NCI-H2029 treated with DMSO at 0.1 percent for 48 hours (cell line): Measurements from ENCODE around the gene TENM4.

Experiments
- DNase-seq: peaks from one replicate; lab custom pipeline; 2025; lab: John Stamatoyannopoulos, UW

The TENM4 gene

DNA sequence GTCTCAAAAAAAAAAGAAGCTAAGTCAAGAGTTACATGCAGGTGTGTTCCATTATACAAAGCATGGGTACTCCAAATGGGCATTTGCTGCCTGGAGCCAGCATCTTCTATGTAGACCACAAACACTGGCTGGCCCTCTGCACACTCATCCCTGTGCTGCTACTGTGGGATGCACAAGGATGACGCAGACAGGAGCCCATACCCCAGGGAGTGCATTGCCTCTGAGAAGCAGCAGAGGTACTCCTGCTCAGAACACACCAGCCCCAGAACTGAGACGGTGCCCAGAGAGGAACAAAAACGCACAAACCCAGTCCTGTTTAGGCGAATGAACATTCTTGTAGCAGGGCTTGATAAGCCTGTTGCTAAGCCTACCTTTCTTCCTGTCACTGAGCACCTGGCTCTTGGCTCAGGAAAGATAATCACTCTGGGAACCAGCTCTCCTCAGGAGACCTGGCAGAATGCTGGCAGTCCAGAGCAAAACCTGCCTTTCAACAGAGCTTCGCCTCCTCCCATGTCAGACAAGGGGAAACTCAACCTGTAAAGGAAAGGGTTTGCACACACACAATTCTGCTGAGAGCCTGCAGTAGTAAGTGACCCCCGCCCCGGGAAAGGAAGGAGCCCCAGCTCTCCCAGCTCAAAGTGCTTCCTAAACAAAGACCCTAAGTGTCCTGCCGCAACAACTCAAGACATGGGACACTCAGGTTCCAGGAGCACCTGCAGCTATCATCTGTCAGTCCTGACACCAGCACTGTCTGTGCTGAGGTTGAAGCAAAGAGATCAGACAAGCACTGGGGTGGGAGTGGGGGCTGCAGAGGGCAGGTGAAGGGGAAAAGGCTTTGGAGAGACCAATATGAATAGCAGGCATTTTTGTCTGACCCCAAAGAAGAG is 145.7 kb downstream of the TENM4 start:
- peak; percentile 26 for DNase-seq

GRCh38 chr11:79291948-79292347 is 148.9 kb downstream of the TENM4 start:
- no peak for DNase-seq

- DNase-seq: no peak
These were observed 150.1 kb downstream of the TENM4 start for GRCh38 chr11:79290761-79291160.

GRCh38 chr11:79287952-79288351 is 152.9 kb downstream of the TENM4 start:
- no peak for DNase-seq

DNA sequence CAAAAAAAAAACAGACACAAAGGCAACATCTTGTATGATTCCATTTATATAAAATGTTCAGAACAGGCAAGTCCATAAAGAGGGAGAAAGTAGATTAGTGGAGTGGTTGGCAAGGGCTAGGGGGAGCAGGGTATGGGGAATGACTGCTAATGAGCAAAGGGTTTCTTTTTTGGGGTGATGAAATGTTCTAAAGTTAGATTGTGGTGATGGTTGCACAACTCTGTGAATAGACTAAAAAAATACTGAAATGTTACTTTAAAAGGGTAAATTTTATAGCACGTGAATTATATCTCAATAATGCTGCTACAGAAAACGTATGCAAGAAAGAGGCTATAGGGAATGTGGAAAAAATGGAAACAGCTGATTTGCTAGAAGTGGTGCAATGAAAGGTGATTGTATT is 155.1 kb downstream of the TENM4 start:
- no peak for DNase-seq

DNA sequence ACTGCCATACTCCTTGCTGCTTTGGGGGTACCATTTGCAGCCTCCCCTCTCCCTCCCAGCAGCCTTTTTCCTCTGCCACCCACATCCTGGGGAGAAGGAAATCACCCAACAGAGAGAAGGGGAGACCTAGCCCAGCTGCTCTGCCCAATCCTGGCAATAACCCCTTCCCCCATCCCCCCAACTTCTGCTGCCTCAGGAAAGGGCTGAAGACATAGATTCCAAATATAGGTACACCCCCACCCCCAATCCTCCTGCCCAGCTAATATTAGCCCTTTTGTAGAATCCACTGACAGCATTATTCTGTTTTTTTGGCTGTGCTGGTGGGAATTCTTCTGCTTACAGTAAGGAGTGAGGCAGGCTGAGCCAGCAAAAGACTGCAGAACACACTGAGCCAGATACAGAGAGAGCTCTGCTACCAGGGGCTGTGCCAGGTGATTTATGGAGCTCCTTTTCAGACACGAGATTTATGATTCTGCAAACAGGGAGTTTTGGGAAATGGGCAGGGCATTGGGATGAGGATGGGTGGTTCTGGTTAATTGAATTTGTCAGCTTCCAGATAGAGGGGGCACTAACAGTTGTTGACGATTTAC is 164.0 kb downstream of the TENM4 start:
- DNase-seq: no peak

DNA sequence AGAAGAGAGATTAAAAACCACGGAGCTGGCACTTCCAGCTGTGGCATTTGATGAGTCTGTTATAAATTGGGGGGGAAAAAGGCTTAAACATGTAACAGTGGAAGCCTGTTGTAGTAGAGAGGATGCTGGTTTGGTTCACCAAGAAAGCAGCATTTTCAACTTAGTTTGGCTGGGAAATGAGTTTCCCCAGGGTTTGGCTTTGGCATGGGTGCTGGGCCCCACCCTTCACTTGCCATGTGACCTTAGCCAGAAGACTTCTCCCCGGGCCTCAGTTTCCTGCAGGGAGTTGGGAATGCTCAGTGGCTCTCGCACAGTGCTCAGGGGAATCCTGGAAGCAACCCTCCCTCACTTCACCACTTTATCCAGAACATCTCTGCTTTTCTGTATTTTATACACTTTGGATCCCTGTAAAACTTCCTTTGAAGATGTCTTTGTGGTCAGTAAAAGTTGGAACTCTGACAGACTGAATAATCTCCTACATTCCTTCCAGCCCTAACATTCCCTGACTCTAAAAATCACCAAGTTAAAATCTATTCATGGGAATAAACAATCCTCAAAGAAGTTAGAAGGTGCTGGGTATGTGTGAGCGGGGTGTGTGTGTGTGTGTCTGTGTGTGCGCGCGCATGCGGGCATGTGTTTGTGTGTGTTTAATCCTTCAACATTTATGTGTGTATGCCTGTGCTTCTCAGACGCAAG is 166.0 kb downstream of the TENM4 start:
- no peak for DNase-seq

DNA sequence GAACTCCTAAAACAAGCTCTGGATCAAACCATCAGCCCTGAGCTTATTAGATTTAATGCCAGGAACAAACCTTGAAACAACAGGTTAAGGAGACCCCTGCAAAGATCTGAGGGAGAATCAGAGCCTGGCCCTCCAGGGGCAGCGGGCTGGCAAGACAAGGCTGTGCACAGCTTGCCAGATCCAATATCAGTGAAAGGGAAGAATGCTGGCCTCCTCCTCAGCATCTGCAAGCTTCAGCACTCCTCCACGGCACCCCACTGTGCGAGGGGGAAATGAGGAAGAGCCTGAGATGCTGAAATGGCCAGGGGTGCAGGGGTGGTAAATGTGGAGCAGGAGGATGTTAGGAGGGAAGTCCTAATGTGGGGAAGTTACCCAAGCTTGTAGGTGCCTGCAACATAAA is 167.0 kb downstream of the TENM4 start:
- no peak for DNase-seq

DNA sequence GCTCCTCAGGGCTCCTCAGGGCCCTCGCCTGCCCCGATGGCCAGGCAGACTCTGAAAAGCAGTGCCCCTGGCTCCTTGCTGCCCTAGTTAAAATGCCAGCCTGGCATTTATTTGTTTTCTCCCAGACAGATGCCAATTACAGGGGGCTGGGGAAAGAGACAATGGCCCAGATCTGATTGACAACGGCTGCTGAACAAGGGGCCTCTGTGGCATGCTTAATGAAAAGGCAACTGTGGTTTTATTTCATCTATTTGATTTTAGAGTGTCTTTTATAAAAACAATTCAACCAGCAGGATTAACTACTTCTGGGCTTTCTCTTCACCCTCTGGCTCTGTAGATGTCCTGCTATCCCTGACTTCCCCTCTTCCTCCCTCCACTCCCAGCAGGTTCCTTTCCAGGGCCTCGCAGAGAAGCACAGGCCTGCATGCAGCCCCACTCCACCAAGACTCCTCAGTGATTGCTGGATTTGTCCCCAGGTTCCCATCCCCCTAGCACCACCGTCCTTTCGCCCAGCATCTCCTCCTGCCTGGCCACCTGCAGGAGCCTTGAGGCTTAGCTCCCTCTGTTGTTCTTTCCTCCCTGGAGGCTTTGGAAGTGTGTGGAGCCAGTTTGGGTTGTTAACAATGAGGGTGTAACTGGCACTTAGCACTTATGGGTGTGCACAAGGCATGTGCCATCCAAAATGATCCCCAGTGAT is 171.1 kb downstream of the TENM4 start:
- peak; percentile 11 for DNase-seq

DNA sequence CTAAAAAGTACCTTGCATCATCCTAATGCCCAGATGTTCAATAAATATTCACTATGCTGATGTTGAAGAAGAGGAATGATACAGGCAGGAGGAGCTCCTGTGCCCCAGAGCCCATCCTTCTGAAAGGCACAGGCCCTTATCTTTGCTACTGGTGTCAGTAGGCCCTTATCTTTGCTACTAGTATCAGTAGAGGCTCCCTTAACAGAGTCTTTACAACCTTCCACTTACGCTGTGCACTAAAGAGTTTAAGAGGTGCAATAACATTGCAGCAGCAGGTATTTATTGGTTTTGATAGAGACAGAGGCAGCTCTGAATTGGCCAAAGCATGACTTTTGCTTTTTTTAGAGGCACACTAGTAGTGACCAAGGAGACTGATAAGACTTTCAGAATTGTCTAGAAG is 174.4 kb downstream of the TENM4 start:
- DNase-seq: no peak

DNA sequence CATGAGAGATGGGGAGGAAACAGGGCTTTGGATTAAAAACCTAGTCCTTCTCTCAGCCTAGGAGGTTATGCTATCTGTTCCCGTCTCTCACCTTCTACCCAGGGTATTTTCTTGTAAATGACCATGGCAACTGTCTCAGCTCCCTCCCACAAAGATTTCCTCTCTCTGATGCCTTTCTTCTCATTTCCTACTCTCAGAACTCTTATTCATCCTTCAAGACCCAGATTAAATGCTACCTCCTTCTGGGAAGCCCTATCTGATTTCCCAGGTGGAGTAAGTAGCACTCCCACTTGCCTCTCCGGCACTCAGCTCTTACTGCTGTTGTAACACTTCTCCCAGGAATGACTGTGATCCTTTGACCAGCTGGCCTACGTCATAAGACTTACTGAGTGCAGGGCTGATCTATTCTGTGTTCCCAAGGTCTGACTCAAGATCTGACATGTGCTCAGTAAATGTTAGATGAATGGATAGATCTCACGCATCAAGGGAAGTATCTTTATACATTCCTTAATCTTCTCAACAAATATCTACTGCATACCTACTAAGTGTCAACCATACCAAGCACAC is 175.0 kb downstream of the TENM4 start:
- DNase-seq: no peak

DNA sequence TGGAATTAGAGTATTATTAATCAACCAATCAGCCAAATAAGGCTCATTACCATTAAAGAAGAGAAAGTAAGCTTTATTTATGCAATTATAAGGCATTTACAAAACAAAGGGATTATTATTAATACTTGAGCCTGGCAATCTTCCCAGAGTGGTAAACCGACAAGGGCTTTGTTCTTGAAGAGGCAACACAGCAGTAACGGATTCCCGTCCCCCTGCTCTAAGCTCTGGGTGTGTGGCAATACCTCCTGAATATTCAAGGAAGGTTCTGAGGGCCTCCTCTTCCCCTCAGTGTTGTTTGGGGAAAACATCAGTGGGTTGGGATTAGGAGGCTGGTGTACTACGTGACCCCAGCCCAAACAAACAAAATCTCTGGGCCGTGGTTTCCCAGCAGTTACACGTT is 176.5 kb downstream of the TENM4 start:
- peak; percentile 57 for DNase-seq

DNA sequence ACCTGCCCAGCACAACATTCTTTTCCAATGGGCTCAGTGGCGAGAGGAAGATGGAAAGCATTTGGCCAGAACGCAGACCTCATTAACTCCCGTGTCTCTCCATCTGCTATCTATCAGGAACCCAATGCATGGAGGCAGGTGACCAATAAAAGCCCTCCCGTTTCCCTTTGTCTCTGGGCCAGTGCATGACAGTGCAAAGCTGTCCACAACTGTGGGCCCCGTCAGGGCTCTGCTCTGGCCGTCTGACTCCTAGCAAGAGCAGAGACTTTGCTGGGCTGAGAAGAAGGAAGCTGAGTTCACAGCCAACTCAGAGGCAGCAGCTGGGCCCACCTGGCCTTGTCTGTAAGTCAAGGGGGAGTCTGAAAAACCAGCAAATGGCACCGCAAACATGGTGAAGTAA is 177.8 kb downstream of the TENM4 start:
- DNase-seq: no peak

- DNase-seq: no peak
These were observed 178.6 kb downstream of the TENM4 start for GRCh38 chr11:79262221-79262620.

DNA sequence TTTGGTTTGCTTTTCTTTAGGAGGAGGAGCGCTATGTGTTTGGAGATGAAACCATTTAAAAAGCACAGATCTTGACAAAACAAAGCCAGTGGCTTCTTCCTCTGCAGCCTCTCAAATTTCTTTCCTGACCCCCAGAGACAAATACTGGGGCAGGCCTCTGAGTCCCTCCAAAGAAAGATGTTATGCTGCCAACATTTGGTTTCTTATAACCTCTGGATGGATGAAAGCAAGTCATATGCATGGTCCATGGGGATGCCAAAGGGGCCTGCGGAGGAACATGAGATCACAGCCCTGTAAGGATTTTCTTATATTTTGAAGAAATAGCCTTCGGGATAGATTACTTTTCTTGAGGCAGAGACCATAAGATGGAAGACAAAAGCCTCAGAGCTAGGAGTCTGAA is 179.1 kb downstream of the TENM4 start:
- no peak for DNase-seq

GRCh38 chr11:79259800-79260199 is 181.0 kb downstream of the TENM4 start:
- no peak for DNase-seq

DNA sequence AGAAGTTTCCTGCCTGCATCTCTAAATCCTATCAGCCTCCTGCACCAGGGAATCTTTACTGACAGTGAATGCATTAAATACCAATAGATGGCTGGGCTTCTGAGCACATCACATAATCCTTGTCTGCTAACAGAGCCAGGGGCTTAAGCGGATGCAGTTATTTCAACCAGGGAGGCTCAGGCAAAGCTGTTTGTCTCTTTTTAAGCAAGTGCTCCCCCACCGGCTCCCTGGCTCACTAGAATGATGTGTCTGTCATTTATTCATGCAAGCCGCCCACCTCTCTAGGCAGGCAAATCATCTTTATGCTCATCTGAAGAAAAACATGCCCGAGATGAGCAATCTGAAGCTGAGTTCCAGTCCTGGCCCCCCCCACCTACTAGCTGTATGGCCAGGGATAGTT is 182.3 kb downstream of the TENM4 start:
- DNase-seq: no peak

DNA sequence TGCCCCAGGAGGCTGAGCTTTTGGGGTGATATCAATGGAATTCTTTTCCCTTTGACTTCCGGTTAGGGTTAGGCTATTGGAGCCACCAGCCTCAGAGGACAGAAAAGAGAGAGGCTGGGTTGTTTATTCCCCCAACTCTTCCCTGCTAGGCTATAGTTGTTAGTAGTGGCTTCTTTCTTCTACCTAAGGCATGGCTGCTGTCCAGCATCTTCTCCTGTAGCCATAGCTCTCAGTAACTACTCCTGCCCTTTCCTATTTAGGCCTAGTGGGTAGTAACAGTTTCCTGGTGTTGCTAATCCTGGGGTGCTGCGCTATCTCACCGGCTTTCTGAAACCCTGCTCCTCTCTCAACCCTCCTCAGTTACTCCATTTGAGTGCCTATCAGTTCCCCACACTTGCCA is 184.9 kb downstream of the TENM4 start:
- no peak for DNase-seq

DNA sequence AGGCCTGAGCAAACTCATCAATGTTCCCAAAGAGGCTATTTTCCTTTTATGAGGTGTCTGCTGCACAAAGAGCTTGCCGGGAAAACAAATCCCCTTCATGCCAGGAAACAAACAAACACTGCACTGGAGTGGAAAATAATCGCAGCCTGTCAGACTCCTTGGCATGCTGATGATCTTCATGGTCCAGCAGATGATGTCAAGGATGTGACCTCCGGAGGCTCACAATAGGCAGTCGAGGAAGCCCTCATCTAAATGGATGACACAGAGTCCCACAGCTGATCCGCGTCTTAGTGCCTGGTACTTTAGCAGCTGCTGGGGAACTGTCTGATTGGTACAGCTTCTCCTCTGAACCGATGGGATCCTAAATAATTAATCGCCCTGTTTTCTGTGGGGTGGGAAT is 187.6 kb downstream of the TENM4 start:
- peak; percentile 21 for DNase-seq

GRCh38 chr11:79249295-79249993 is 191.4 kb downstream of the TENM4 start:
- no peak for DNase-seq

GRCh38 chr11:79244798-79245197 is 196.0 kb downstream of the TENM4 start:
- DNase-seq: no peak
